Measurements from ENCODE around the gene AJAP1.

AJAP1 gene

DNA sequence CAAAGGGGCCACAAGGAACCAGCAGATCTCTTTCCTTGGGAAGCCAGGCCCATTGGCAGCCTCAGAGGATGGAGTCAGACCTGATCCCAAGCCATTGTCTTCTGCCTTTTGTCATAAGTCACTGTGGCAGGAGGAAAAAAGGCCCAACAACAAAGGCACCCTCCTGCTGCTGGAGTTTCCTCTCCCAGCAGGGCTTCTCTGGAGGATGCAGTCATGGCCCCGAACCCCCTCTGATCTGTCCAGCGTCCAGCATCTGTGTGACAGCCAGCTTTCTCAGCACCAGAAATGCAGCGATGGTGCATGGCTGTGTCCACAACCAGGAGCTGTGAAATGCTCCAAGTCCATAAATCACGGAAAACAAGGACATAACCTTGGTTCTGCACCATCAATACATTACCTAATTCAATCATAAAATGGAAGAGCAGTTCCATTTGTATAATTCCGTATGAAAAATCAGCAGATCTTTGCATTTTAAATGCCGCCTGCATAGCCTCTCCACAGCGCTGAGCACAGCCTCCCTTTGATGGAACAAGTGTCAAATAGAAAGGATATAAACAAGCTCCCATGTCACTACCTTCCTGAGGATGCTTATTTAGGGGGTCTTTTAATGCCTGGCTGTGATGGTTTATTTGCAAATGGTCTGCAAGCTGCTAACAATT is 30.6 kb downstream of the AJAP1 start:
- no peak for DNase-seq

DNA sequence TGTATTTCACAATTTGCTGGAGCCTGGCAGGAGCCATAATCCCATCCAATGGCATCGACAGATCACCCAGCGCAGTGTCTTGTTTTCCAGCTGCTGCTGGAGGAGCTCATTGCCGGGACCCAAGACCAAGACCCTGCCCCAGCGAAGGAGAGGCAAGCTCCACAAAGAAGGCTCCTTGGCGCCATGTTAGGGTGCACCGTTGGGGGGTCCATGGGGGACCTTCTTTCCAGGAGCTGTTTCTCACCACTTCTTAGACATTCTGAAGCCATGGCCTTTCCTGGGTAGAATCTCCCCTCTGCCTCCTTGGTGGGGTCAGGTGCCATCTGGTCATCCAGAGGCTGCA is 31.1 kb downstream of the AJAP1 start:
- DNase-seq = no peak

DNA sequence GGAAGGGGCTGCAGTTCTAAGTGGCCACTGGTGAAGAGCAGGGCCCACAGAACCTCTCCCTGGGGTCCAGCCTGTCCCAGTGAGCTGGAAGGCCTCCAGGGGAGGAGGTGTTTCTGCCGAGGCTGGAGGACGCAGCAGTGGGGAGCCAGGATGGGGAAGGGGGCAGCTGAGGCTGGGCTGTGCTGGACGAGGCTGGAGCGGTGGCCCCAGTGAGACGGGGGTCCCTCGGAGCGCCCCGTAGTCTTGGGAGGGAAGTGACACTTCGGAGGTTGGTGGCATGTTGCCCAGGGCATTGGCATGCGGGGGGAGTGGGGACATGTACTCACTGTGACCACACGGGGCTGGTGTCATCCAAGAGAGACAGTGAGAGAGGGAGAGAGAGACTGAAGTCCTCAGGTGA is 33.5 kb downstream of the AJAP1 start:
- DNase-seq = no peak

DNA sequence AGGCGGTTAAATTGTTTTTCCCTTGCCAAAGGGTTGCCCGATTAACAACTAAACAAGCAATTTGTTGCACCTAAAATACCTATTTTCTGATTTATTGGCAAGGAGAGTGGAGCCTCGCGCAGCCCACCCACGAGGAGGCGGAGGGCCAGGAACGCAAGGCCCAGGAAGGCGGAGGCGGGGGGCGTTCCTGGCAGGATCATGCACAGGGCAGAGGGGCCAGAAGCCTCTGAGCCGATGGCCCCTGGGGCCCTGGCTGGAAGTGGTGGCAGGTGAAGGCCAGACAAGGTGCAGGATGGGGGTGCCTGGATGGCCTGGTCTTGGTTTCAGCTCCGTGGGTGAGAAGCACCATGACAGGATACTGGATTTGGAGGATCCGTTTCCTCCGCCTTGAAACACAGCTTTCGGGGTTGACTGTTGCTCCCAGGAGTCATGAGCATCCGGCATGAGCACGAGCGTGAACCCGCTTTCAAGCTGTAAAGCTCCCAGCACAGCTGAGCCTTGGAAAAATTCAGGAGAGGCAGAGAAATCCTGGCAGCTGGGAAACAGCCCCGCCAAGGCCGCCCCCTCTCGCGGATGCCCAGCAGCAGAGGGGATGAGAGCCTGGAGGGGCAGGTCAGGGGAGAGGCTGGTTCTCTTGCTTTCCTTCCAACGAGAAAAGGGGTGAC is 35.0 kb downstream of the AJAP1 start:
- DNase-seq = no peak

DNA sequence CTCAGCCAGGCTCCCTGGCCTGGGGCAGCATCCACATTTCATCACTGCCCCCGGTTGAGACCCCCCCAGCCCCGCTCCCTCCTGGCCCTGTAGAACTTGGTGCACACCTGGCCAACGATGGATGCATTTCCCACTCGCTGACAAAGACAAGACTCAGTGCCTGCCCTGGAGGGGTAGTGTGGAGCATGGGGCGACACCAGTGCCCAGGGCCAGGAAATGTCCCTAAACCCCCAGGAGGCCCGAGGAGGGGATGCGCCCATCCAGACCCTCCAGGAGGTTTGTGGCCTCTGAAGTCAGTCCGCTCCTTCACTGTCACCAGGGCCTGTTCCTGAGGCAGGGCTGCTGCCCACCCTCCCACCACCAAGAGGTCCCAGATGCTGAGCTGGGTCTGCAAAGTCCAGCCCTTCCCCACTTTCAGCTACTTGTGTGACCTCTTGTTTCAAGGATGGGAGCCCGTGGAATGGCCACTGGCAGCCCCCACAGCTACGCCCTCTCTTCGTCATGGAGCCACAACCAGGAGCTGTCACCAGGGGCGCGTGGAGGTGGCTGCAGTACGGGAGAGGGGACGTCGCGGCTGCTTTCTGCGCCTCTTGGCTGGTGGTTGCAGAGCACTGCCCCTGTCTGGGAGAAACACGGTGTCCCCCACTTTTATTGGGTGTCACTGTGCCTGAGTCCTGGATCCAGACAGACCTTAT is 35.7 kb downstream of the AJAP1 start:
- DNase-seq = no peak

DNA sequence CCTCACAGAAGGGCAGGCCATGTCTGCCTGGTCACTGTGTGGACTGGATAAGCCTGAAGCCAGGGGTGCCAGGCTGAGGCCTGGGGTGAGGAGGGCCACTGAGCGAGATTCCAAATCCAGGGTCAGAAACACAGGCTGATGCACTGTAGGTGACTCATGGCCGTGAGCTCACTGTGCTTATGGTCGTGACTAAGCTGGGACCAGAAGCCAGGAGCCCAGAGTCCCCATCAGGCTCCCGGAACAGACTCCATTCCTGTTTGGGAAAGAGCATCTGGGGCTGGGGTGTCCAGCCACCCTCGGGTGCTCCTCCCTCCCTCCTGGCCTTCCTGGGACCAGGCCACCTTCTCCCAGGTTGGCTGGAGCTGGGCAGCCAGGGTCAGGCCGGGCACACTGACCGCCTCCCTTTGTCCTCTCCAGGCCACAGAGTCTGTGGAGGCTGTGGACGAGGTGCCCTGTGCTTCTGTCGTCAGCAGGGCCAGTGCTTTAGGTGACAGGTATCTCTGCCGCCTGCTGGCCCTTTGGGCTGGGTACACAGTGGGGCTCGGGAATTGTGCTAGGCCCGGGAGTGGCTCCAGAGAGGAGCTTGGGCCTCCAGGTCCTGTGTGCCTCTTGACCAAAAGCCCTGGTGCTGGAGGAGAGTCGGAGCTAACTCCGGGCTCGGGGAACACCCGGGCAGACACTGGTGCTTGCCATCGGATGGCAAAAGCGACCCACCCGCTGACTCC is 36.7 kb downstream of the AJAP1 start:
- no peak for DNase-seq

DNA sequence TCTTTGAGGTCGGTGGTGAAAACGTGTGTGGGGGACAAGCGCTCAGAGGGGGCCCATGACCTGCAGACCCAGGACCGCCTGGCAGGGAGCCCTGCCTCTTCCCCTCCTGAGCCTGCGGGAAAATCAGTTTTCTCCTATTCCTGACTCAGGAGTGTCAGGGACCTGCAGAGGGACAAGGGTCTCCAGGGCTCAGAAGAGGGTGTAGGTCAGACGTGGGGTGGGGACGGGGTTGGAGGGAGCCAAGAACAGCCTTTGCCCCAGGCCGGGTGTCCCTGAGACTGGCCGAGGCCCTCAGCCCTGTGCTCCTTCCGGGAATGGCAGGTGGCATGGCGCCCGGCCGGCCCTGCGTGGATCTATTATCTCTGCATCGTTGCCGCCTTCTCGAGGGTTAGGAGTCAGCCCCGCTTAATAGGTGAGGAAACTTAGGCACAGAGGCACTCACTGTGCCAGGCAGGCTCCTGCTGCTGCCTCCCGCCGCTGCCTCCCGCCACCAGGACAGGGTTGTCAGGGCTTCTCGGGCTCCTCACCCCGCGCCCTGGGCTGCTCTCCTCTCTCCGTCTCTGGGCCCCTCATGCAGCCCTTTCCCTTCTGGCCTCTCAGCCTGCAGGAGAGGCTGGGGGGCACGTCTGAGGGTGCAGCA is 37.5 kb downstream of the AJAP1 start:
- DNase-seq = no peak

DNA sequence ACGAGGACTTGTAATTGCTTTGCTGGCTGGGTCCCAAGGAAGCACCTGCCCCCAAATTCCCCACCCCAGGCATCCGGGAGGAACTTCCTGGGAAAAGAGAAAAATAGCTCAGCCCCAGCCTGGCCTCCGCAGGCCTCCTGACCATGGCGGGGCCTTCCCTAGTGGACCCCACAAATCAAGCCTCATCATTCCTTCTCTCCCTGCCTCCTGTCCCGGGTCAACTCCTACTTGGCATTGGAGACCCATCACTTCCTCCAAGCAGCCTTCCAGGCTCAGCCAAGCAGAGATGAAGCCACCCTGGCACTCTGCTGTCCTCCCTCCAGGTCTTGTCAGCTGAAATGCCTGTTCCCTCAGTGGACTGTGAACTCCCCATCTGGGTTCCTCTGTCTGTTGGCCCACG is 38.0 kb downstream of the AJAP1 start:
- no peak for DNase-seq

DNA sequence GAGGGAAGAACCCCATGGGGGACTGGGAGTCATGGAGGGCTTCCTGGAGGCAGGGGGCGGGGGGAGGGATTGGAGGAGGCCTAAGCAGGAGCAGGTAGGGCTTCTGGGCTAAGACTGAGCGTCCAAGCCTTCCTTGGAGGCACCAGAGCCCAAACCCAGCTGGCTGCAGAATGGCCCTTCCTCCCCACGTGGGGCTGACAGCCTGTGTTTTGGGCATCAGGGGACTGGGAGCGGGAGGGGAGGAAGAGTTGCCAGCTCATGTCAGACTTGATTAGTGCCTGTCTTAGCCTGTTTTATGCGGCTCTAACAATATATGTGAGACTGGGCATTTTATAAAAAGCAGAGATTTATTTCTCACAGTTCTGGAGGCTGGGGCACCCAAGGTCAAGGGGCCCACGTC is 38.9 kb downstream of the AJAP1 start:
- no peak for DNase-seq

DNA sequence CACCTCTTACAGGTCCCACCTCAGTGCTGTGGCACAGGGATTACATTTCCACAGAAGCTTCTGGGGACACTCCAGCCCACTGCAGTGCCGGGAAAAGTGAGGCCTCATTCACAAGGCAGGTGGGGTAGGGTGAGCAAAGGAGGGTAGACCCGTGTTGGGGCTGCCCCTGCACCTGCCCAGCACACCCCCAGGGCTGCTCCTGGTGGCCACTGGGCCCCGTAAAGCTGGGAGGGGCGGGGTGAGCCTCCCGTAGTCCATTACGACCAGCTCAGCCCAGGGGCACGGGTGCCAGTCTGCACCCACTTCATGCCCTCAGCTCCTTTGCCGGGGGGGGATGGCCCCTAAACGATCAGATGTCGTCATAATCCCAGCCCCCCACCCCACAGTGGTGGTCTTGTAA is 39.5 kb downstream of the AJAP1 start:
- DNase-seq = no peak

DNA sequence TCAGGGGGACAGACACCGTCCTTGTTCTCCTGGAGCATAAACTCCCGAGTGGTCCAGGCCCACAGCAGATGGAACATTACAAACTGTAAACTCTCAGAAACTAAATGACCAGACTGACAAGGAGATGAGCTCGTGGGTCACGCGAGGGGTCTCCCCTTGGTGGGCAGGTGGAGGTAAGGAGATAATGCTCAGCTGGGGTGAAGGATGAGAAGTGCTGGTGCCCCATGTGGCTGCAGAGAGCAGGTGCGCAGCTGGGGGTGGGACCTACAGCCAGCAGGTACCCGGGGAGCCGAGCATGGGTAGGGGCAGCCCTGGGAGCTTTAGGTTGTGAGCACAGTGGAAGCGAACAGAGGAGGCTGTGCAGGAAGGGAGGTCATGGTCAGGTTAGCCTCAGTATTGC is 40.1 kb downstream of the AJAP1 start:
- no peak for DNase-seq

DNA sequence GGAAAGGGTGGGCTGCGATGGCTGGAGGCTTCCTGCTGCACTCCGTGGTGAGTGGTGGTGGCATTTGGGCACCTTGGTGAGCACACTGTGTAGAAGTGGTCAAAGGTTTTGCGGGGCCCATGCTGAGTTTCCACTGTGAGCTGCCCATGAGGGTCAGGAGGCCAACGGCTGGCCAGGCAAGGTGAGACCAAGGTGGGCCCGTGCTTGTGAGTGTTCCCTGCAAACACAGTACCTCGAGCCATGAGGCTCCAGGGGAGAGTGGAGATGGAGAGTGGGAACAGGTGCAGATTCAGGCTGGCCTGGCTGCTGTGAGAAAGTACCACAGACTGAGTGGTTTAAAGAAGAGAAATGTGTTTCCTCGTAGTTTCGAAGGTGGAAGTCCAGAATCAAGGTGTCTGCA is 40.8 kb downstream of the AJAP1 start:
- DNase-seq = no peak

DNA sequence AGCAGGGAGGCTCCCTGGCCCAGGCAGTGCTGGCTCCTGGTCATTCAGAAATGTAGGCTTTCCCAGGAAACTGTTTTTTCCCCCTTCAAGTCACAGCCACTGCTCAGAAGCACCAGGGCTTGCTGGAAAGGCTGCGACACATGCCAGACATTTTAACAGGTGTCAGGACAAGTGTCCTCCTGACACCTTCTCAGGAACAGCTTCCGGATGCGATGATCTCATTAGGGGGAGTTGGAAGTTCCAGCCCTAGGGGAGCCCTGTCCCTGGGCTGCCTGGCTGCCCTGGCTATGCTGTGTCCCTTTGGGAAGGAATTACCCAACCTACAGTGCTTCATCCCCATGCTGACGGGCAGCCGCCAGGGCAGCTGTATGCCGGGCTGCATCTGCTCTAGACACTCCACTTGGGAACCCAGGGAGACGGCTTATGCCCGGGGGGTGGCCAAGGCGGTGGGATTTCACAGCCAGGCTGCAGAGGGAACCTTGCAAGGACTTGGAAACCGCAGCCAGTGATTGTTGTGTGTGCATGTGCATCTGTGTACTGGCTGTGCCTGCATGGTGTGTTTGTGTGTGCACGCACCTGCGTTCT is 41.8 kb downstream of the AJAP1 start:
- DNase-seq = no peak

DNA sequence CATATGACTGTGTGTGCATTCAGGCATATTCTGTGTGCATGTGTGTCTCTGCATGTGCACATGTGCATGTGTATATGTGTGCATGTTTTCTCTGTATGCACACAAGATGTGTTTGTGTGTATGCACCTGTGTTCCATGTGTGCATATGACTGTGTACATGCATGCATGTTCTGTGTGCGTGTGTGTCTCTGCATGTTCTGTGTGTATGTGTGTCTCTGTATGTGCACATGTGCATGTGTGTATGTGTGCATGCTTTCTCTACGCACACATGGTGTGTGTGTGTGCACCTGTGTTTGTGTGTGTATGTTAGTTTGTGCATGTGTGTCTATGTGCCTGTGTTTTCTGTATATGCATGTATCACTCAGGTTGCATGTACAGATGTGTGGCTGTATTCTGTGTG is 42.3 kb downstream of the AJAP1 start:
- DNase-seq = no peak

DNA sequence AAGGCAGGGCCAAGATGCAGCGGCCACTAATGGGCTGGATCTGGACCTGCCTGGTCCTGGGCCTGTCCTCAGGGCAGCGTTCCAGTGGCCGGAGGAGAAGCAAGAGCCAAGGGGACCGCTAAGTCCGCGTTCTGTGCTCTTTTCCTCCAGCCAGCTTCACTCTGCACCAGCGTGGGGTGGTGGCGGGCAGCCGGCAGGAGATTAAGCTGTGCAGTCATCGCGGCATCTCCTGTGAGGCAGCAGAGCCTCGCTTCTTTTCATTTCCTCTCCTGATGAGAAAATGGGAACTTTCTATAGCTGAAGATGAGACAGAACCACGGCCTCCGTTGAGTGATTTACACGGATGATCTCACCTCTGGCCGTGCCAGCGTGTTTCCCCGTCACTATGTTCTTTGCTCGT is 43.4 kb downstream of the AJAP1 start:
- no peak for DNase-seq

DNA sequence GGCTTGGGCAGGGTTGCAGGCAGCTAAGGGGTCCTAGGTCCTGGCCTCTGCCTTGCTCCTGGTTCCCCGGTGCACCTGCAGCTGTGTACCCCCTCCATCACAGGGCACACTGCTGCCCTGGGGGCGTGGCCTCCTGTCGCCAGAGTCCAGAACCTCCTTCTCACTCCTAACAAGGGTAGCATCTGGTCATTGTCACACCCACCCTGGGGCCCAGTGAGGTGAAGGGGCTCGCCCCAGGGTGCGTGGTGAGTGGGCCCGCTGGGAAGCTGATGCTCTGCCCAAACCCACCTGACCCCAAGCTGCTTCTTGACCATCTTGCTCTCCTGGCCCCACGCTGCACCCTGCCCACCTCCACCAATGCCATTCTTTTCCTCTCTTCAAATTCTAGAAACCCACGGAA is 44.5 kb downstream of the AJAP1 start:
- no peak for DNase-seq

DNA sequence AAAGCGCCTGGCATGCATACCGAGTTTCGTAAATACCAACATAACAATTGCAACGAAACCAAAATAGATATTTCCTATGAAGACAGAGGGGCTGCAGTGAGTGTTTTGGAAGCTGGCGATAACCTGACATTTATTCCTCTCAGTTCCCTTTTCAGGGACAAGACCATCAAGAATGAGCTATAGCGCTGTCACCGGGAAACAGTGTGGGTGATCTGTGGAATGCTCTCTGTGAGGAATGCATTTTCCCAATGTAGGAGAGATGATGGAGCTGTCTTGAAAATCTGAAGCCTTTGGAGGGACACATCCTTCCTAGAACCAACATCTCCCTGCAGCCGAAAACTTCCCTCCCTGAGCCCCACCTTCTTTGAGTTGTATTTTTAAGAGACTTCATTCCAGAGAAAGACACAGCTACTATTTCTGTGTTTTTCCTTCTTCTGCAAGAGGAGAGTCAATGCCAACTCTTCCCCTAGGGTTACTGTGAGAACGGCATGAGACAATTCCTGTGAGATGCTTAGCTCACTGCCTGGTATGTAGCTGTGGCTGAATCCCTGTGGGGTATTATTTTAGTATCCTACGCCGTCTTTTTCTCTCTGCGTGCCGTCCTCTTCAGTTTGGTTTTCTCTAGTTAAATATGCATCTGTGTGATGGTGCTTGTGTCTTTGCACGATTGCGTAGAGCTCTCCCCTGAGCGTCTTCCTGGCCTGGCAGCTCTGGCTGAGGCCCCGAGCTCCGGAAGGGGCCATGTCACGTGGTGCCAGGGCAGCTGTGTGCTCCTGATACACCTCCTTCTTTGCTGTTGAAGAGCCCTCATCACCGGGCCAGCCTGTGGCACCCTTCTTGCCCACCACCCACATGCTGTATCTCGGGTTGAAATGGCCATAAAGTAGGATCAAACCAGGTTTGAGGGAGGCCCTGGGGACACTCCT is 45.2 kb downstream of the AJAP1 start:
- no peak for DNase-seq

DNA sequence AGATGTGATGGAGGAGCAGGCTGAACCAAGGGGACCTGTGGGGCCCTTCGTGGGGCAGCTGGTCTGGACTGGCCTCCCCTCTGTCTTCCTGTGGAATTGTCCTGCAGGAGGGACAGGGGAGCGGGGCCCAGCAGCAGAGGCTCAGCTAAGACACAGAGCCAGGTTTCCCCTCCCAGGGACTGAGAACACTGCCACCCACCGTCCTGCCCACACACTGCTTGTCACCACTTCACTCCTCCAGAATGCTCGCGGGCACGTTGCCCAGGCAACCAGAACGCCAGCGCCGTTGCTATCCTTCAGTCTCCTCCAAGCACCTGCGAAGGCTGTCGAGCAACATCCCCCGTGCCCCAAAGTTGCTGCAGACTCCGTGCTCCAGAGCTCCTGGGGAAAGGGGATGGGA is 46.4 kb downstream of the AJAP1 start:
- DNase-seq = no peak

DNA sequence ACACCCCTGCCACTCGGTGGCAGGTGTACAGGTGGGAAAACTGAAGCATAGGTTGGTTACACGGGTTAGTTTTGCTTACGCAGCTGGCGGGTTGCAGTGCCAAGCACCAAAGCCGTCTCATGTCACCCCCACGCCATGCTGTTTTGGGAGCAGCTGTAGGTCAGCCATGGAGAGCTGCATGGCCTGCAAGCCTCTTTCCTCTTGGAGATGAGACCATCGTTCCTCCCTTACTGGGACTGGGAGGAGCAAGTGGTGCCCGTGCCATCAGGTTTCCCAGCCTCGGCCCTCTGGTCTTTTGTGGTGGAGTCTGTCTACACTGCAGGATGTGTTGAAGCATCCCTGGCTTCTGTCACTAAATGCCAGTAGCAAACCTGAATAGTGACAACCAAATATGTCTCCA is 46.9 kb downstream of the AJAP1 start:
- no peak for DNase-seq

DNA sequence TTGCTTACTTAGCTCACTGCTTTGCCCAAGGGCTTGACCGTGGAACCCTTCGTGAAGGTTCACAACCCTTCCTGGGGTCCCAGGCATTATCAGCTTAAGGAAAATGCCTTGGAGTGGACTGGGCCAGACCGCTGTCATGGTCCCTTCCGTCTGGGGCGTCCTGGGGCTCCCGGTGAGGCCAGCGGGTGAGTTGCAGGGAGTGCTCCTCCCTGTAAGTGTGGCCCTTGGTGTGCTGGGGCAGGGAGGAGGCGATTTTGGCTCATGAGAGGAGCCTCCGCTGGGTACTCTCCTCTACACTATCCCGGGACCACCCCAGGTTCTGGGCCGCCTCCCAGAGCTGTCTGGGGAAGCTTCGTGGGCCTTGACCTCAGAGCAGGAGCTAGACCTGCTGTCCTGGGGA is 48.1 kb downstream of the AJAP1 start:
- DNase-seq = no peak

DNA sequence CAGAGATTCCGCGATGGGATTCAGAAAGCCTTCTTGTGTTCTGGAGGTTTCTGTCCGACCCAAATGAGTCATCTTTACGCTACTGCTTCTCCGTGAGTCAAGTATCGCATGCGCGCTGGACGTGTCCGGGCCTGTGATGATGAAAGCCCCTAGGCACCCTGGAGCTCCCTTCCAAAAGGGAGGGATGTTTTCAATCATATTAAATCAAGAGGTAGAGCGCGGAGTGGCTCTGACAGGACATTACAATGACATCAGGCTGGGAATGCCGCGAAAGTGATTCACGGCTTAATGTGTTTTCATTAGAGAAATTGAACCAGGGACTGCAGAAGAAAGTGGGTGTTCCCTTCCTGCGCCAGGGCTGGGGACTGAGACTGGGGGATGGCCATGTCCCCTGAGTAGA is 48.5 kb downstream of the AJAP1 start:
- DNase-seq = no peak

DNA sequence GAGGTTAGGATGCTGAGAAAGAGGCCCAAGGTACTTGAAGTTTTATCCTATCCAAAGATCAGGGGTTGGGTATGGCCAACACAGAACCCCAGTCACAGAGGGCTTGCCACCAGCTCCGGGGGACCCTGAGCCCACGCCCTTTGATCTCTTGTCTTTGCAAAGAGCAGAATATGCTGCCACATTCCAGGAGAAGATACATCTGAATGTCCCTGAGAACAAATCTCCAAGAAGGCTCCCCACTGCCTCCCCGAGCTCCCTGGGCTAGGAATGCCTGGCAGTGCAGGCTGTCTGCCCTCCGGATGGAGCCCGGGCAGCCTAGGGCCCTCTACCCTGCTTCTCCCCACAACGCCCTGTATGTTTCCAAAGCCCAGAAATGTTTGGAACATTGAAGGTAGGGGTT is 49.2 kb downstream of the AJAP1 start:
- no peak for DNase-seq
